H9 (cell line): ENCODE measurements around the gene BTNL3. TPM values are rescaled to one million over a fixed set of nuclear protein-coding genes. Genes with fewer than 3 reads are reported as not detected.

Experiments
- DNase-seq: peaks from one replicate; pipeline ENCODE4 v3.0.0-alpha.2; 2017
- H2AFZ ChIP-seq: one replicate; pipeline ENCODE4 v1.6.1; 2013; ENCODE audit warnings: mild to moderate bottlenecking, low read length, control low read depth, moderate library complexity
- H2AK5ac ChIP-seq: 2 replicates; pipeline ENCODE4 v1.6.1; 2013; ENCODE audit warnings: low read length, control low read depth, mixed read lengths; ENCODE audit not compliant: insufficient read length
- H2BK120ac ChIP-seq: one replicate; pipeline ENCODE4 v1.6.1; 2013; ENCODE audit warnings: low read depth, mild to moderate bottlenecking, low read length, control low read depth, inconsistent platforms; ENCODE audit not compliant: poor library complexity, severe bottlenecking
- H2BK12ac ChIP-seq: 2 replicates; pipeline ENCODE4 v1.6.1; 2013; ENCODE audit warnings: low read length, control low read depth, mixed read lengths, low read depth; ENCODE audit not compliant: insufficient read length
- H2BK15ac ChIP-seq: 2 replicates; pipeline ENCODE4 v1.6.1; 2013; ENCODE audit warnings: low read depth, low read length, control low read depth
- H2BK20ac ChIP-seq: one replicate; pipeline ENCODE4 v1.6.1; 2013; ENCODE audit warnings: low read depth, mild to moderate bottlenecking, low read length, control low read depth, inconsistent platforms; ENCODE audit not compliant: poor library complexity, severe bottlenecking
- H2BK5ac ChIP-seq: 2 replicates; pipeline ENCODE4 v1.6.1; 2013; ENCODE audit warnings: low read length, control low read depth, mixed read lengths; ENCODE audit not compliant: insufficient read length
- H3K14ac ChIP-seq: 2 replicates; pipeline ENCODE4 v1.6.1; 2013; ENCODE audit warnings: low read length, control low read depth; ENCODE audit not compliant: insufficient read depth
- H3K18ac ChIP-seq: 2 replicates; pipeline ENCODE4 v1.6.1; 2013; ENCODE audit warnings: low read depth, mild to moderate bottlenecking, mixed read lengths, low read length, control low read depth; ENCODE audit not compliant: insufficient read length
- H3K23ac ChIP-seq: 2 replicates; pipeline ENCODE4 v1.6.1; 2013; ENCODE audit warnings: low read length, control low read depth, mixed read lengths, low read depth; ENCODE audit not compliant: insufficient read length
- H3K23me2 ChIP-seq: 2 replicates; pipeline ENCODE4 v1.6.1; 2013; ENCODE audit warnings: low read depth, mild to moderate bottlenecking, mixed read lengths, low read length, control low read depth; ENCODE audit not compliant: insufficient read length, poor library complexity, severe bottlenecking
- H3K27ac ChIP-seq: 2 replicates; pipeline ENCODE4 v1.5.1; 2013; ENCODE audit warnings: low read length, control low read depth, mixed read lengths, low read depth; ENCODE audit not compliant: insufficient read length
- H3K27me3 ChIP-seq: 2 replicates; pipeline ENCODE4 v1.6.1; 2013; ENCODE audit warnings: low read length, control low read depth, inconsistent platforms; ENCODE audit not compliant: insufficient read depth
- H3K4ac ChIP-seq: 2 replicates; pipeline ENCODE4 v1.6.1; 2013; ENCODE audit warnings: low read depth, mild to moderate bottlenecking, control low read depth, inconsistent platforms, low read length, moderate library complexity
- H3K4me1 ChIP-seq: 2 replicates; pipeline ENCODE4 v1.6.1; 2013; ENCODE audit warnings: low read length, control low read depth, inconsistent platforms; ENCODE audit not compliant: insufficient read depth
- H3K4me2 ChIP-seq: 2 replicates; pipeline ENCODE4 v1.6.1; 2013; ENCODE audit warnings: low read length, control low read depth, mixed read lengths; ENCODE audit not compliant: insufficient read length, insufficient read depth
- H3K56ac ChIP-seq: 2 replicates; pipeline ENCODE4 v1.6.1; 2013; ENCODE audit warnings: low read depth, mild to moderate bottlenecking, mixed read lengths, low read length, control low read depth; ENCODE audit not compliant: insufficient read length
- H3K79me1 ChIP-seq: 2 replicates; pipeline ENCODE4 v1.6.1; 2013; ENCODE audit warnings: low read depth, mild to moderate bottlenecking, moderate library complexity, low read length, control low read depth, inconsistent platforms; ENCODE audit not compliant: insufficient read depth, poor library complexity, severe bottlenecking
- H3K79me2 ChIP-seq: 2 replicates; pipeline ENCODE4 v1.6.1; 2013; ENCODE audit warnings: low read length, control low read depth, inconsistent platforms; ENCODE audit not compliant: insufficient read depth
- H3K9ac ChIP-seq: 2 replicates; pipeline ENCODE4 v1.6.1; 2013; ENCODE audit warnings: low read length, control low read depth, mixed read lengths; ENCODE audit not compliant: insufficient read length; ENCODE audit errors: extremely low read depth
- H3K9me3 ChIP-seq: one replicate; pipeline ENCODE4 v1.6.1; 2013; ENCODE audit warnings: low read depth, low read length, inconsistent platforms; ENCODE audit not compliant: control insufficient read depth
- H3T11ph ChIP-seq: one replicate; pipeline ENCODE4 v1.6.1; 2013; ENCODE audit warnings: mild to moderate bottlenecking, low read length, control low read depth, inconsistent platforms
- H4K20me1 ChIP-seq: one replicate; pipeline ENCODE4 v1.6.1; 2013; ENCODE audit not compliant: control insufficient read depth, insufficient read length, insufficient read depth
- H4K5ac ChIP-seq: 2 replicates; pipeline ENCODE4 v1.6.1; 2013; ENCODE audit warnings: low read depth, mild to moderate bottlenecking, mixed read lengths, low read length, control low read depth; ENCODE audit not compliant: insufficient read length
- H4K8ac ChIP-seq: replicated peaks from 2 replicates; pipeline ENCODE4 v1.6.1; 2013; ENCODE audit warnings: low read length, control low read depth, mixed read lengths, low read depth; ENCODE audit not compliant: insufficient read length
- H4K91ac ChIP-seq: 2 replicates; pipeline ENCODE4 v1.6.1; 2013; ENCODE audit warnings: low read depth, mild to moderate bottlenecking, moderate library complexity, mixed read lengths, low read length, control low read depth; ENCODE audit not compliant: insufficient read length
- H3K27ac Mint-ChIP-seq, 3 experiments: 2 replicates in 2 of 3; 3 replicates in 1 of 3; pipeline ENCODE4 v1.8.0; 2020 to 2021; ENCODE audit warnings: mixed read lengths in 3 of 3, mild to moderate bottlenecking in 1 of 3, moderate library complexity in 1 of 3
- H3K27me3 Mint-ChIP-seq: 2 replicates; pipeline ENCODE4 v1.8.0; 2021; ENCODE audit warnings: low read depth, mild to moderate bottlenecking, moderate library complexity, mixed read lengths
- H3K36me3 Mint-ChIP-seq, 3 experiments: 2 replicates in 2 of 3; 3 replicates in 1 of 3; pipeline ENCODE4 v1.8.0; 2020 to 2021; ENCODE audit warnings: low read depth in 3 of 3, mixed read lengths in 3 of 3; ENCODE audit not compliant: insufficient read depth in 1 of 3
- H3K4me1 Mint-ChIP-seq, 2 experiments: 2 replicates each; pipeline ENCODE4 v1.8.0; 2020; ENCODE audit warnings: mixed read lengths in 2 of 2
- H3K4me3 Mint-ChIP-seq, 2 experiments: 2 replicates in 1 of 2; 3 replicates in 1 of 2; pipeline ENCODE4 v1.8.0; 2020 to 2021; ENCODE audit warnings: mild to moderate bottlenecking in 2 of 2, mixed read lengths in 2 of 2, moderate library complexity in 1 of 2
- H3K9me3 Mint-ChIP-seq, 2 experiments: 2 replicates in 1 of 2; 3 replicates in 1 of 2; pipeline ENCODE4 v1.8.0; 2020; ENCODE audit warnings: mild to moderate bottlenecking in 2 of 2, mixed read lengths in 2 of 2, moderate library complexity in 1 of 2
- CTCF ChIP-seq: fragments of 200-600 bp; sonication (generic); conservative IDR thresholded peaks from 3 replicates; pipeline ENCODE4 v1.8.0; 2021; ENCODE audit warnings: antibody characterized with exemption, mild to moderate bottlenecking
- WGBS: extraction: QIAGEN DNeasy Blood & Tissue Kit; methylation state at CpG from one replicate; pipeline ENCODE4 v1.1.7; 2013; ENCODE audit warnings: missing lambda C conversion rate, low lambda C conversion rate, mixed read lengths; ENCODE audit not compliant: insufficient read length; ENCODE audit errors: extremely low coverage; 5-methylcytosine and 5-hydroxymethylcytosine counted together
- total RNA-seq: library from RNA; stranded (reverse); gene quantifications from 2 replicates; pipeline ENCODE4 v1.2.1, GENCODE V29; 2021

The BTNL3 gene
- total RNA-seq, 1 experiment from 2014 or later: not detected

- no CpG with 5 or more reads among the region's 8 CpGs for WGBS
- H4K5ac ChIP-seq: no peak overlapping the region
These were observed 51.9 kb downstream of the BTNL3 start for GRCh38 chr5:181040631-181040945.

More at GRCh38 chr5:181040631-181040945, 51.9 kb downstream of the BTNL3 start:
- H3K9me3 Mint-ChIP-seq: no peaks in the 10 kb centered on the region; a peak in 1 of 5 replicates
- Histone ChIP-seq H3K9me3 (no peaks in the 10 kb centered on the region), H4K20me1 (no peaks in the 10 kb centered on the region), H3K27me3 (no peaks in the 10 kb centered on the region; the same call in 1 of the 2 replicates), H4K8ac (no peak overlapping the region), H3K27ac (no peak overlapping the region), H3K79me1 (no peaks in the 10 kb centered on the region), H3K23me2 (no peaks in the 10 kb centered on the region), H3K23ac (no peak overlapping the region), H2BK20ac (no peak overlapping the region), H3K9ac (no peak overlapping the region), H2BK120ac (no peak overlapping the region), H3K4me1 (no peaks in the 10 kb centered on the region), H2AK5ac (no peak overlapping the region), H3K14ac (no peak overlapping the region; the same call in 1 of the 2 replicates), H2BK15ac (no peak overlapping the region), H3K79me2 (no peaks in the 10 kb centered on the region), H2AFZ (no peak overlapping the region), H3T11ph (no peak overlapping the region), H4K91ac (no peak overlapping the region), H3K4me2 (no peak overlapping the region), H3K56ac (no peak overlapping the region), H2BK12ac (no peak overlapping the region), H3K4ac (no peak overlapping the region), H2BK5ac (no peak overlapping the region), H3K18ac (no peak overlapping the region)
- no peak for TF ChIP-seq CTCF
- H3K27me3 Mint-ChIP-seq: peaks cover 39% of the 10 kb centered on the region
- H3K27ac Mint-ChIP-seq: no peak overlapping the region
- peaks cover 8 to 20% of the 10 kb centered on the region in 2 experiments for H3K4me1 Mint-ChIP-seq
- no peak overlapping the region for H3K4me3 Mint-ChIP-seq
- H3K36me3 Mint-ChIP-seq: no peaks in the 10 kb centered on the region
- no peak for DNase-seq
